GM21619 (cell line): Measurements from ENCODE around the gene PSMD13.
A peak's percentile ranks its signal among the peaks of the same experiment; 100 is the strongest.
"Not testable (repeated sequence)": the region's sequence is repeated elsewhere in the genome, so short reads cannot be mapped to it uniquely, and the experiment has no call there.

ENCODE experiments used
- ATAC-seq: cut with Tn5 transposase; IDR thresholded peaks from one replicate; pipeline ENCODE4 v1.9.1; 2021; ENCODE audit not compliant: unreplicated experiment

Gene PSMD13

GRCh38 chr11:236774-237767 is at the start of gene PSMD13:
Gene PSMD13 (plus strand): TSS chr11:236976. CDS start chr11:237050, 74 bp downstream.
- peak; percentile 72 for ATAC-seq

- not testable (repeated sequence) for ATAC-seq
Observed at GRCh38 chr11:189200-189783, 47.5 kb upstream of the PSMD13 start.

- not testable (repeated sequence) for ATAC-seq
Observed at GRCh38 chr11:189843-190311, 46.9 kb upstream of the PSMD13 start.

DNA sequence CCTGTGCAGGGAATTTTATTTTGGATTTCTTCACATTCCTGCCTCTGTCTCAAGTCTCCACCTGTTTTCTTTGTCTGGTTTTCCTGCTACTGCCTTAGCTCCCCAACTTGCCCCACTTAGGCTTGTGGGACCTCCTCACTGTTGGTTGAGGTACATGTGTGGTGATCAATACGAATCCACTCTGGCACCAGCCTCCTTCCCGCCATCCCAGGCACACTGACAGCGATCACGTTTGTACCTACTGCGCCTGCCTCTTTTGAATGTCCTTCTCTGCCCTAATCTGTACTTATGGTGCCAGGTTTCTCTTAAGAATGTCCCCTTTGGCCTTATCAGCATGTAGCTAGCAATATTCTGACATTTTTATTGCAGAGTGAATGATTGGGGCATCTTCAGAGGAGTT is 46.2 kb upstream of the PSMD13 start:
- ATAC-seq = not testable (repeated sequence)

DNA sequence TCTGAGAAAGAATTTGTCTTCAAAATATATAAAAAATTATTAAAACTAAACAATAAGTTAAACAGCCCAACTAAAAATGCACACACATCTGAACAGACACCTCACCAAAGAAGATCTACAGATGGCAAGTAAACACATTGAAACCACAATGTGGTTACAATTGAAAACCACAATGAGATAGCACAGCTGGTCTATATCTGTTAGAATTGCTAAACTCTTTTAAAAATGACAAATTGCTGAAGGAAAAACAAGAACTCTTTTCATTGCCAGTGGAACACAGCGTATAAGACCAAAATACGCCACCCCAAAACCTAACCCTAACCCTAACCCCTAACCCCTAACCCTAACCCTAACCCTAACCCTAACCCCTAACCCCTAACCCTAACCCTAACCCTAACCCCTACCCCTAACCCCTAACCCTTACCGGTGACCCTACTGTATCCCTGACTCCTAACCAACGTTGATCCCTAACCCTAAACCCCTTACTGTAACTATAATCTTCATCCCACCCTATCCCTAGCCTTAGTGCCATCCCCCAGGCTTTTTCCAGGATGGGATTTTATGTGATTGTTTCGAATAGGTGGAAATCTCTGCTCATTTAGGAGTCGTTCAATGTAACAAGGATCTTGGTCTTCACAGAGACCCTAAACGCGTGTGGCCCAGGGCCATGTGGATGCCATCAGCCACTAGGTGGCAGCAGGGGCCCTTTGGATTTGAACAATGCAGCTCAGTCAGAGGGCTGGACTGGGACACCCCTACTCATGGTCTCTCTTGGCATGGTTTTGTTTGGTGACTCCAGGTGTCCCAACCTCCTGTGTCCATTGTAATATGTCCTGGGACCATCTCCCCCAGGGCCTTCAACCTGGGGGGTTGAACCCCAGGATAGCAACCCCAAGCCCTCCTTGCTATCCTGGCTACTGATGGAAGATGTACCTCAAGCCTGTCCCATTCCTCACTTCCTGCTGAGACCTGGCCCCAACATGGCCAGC is 45.0 kb upstream of the PSMD13 start:
- ATAC-seq = not testable (repeated sequence)

DNA sequence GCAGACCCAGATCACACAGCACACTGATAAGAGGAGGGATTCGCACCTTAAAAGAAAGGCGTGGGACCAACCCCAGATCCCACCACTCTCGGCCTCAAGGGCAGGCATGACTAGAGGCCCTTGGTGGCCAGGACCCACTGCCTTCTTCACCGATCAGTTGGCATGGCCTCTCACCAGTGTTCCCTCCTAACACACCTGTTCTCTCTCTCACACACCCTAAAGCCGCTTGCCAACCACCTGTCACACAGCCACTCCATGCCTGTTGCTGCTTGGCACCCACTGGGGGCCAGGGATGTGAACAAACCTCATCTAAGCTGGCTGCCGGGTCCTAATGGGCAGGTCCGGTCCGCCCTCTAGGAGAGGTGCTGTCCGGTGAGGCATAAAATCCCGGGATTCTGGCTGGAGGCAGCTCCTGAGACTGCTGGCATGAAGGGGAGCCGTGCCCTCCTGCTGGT is 44.1 kb upstream of the PSMD13 start, which contains the start of gene SCGB1C1:
Gene SCGB1C1 (plus strand): TSS at position 405 of the 455 bp plus-strand sequence. CDS start 22 bp downstream, at position 427.
- not testable (repeated sequence) for ATAC-seq

GRCh38 chr11:193481-193880 is 43.3 kb upstream of the PSMD13 start:
- not testable (repeated sequence) for ATAC-seq

DNA sequence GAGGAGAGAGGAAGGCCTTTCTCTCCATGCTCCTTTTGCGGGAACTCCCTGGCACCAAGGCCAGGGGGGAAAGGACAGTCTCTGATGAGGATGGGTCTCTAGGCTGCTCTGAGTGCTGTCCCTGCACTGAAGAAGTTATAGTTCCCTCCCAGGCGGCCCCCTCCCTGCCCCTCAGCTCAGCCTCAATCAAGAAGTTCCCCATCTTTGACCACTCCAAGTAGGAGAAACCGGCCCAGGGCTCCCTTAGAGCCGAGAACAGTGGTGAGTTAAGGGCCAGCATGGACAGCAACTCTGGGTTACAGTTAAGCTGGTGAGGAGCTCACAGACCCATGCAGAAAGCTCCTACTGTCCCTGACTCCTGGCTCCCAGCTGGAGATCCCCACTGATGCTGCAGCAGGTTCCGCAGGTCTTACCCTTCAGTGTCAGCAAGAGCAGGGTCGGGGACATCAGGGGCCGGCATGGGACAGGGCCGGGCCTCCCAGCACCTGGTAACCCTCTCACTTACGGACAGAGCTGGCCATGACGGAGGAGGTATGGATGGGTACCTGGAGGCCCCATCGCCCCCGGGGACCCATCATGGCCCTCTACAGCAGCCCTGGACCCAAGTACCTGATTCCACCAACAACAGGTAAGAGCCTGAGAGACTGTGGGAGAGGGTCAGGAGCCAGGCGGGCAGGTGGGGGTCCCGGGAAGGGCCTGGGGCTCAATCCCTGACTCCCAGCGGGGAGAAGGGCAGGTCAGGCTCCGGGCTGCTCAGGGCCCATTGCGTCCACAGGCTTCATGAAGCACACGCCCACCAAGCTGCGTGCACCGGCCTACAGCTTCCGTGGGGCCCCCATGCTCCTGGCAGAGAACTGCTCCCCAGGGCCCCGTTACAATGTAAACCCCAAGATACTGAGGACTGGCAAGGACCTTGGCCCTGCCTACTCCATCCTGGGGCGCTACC is 39.7 kb upstream of the PSMD13 start:
- no peak for ATAC-seq

- no peak for ATAC-seq
Observed at GRCh38 chr11:197741-198235, 39.0 kb upstream of the PSMD13 start.

GRCh38 chr11:198236-198806 is 38.5 kb upstream of the PSMD13 start:
- no peak for ATAC-seq

DNA sequence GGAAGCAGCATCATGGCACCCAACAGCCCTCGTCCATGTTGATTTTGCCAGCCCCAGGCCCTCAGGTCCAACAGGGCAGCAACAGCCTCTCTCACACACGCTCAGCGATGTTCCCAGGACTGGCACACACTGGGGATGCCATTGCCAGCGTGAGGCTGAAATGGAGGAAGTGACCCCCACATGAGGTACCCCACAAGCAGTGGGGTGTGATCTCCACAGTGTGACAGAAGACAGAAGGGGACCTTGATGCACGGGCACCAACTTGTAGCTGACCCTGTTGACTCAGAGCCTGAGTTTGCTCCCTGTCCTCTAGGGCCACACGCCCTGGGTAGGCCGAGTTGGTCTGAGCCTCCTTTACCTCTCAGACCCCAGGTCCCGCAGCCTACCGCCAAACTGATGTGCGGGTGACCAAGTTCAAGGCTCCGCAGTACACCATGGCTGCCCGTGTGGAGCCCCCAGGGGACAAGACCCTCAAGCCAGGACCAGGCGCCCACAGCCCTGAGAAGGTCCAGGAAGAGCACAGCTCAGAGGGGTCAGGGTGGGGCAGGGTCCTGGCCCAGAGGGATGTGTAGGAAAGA is 37.7 kb upstream of the PSMD13 start:
- ATAC-seq = no peak

GRCh38 chr11:199782-200181 is 37.0 kb upstream of the PSMD13 start:
- ATAC-seq = no peak

DNA sequence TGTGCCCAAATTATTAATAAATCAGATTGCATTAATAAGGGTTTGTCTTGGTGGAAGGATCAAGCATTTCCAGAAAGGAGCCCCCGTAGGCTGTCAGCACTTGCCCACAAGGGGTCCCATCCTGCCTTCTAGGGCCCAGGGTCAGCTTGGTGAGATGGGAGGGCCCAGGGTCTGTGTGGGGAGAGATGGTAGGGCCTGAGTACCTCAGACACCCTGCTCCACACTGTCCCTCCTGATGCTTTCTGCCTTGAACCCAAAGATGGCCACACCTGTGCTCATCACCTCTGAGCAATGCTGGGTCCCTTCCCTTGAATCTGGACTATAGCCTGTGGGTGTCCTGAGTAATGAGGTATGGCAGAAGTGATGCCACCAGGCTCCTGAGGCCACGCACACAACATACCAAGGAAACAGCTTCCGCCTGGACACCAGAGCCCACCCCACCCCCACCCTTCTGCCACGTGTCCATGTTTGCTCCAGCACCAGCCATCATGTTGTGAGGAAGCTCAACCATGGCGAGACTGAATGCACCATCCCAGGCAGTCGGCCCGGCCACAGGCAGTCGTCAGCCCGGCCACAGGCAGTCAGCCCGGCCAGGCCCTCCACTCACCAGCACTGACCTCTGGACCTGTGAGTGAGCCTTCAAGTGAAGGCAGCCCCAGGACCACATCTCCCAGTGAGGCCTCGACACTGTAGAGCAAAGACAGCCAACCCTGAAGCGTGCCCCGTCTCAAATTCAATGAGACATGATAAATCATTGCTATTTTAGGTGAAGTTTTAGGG is 36.4 kb upstream of the PSMD13 start:
- no peak for ATAC-seq

DNA sequence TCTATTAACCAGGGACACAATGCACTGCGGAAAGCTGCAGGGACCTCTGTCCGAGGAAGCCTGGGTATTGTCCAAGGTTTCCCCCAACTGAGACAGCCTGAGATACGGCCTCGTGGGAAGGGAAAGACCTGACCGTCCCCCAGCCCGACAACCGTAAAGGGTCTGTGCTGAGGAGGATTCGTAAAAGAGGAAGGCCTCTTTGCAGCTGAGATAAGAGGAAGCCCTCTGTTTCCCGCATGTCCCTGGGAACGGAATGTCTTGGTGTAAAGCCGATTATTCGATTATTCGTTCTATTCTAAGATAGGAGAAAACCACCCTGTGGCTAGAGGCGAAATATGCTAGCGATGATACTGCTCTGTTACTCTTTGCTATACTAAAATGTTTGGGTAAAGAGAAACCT is 34.8 kb upstream of the PSMD13 start:
- no peak for ATAC-seq

- ATAC-seq = no peak
Observed at GRCh38 chr11:202490-202889, 34.3 kb upstream of the PSMD13 start.

DNA sequence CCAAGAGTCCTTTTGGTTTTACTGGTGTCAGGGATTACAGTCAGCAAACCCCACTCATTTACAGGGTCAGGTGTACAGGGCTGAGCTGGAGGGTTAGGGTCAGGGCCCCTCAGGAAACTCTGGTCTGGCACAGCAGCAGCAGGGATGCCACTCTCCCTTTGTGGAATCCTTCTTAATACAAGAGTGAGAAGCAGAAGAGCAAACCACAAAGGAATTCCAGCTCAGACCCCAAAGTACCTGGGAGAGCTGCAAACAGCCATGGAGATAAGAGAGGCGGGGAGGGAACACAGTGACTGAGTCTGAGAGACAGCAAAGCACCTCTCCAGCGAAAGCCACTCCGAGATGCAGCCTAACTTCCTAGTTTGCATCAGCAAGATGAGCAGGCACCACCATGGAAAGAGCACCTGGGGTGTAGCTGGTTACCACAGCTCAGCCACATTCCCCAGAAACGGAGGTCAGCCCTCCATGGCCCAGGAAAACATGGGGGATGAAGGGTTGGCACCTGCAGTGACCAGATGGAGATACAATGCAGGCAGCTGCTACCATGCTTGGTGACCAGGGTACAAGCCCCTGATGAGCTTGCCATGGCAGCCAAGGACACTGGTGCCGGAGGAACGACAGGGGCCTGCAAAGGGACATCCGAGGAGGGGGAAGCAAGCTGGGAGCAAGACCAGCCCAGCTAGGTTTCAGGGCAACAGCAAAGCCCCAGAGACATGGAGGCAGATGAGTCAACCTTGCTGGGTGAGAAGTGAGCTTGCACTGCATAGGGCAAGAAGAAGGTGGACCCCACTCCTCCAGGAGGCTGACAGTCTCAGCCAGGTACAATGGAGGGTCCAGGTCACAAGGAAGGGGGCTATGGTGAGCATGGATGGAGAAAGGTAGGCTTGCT is 33.5 kb upstream of the PSMD13 start:
- ATAC-seq = no peak
